Mesendoderm (in vitro differentiated cells): ENCODE measurements around the gene ZNF514. TPM values are rescaled to one million over a fixed set of nuclear protein-coding genes. Genes with fewer than 3 reads are reported as not detected.

ENCODE experiments used
- DNase-seq: peaks from one replicate; pipeline ENCODE4 v3.0.0; 2013
- H2AK5ac ChIP-seq: 2 replicates; pipeline ENCODE4 v1.6.1; 2013; ENCODE audit warnings: low read length, inconsistent platforms
- H2BK120ac ChIP-seq: 2 replicates; pipeline ENCODE4 v1.6.1; 2013; ENCODE audit warnings: low read depth, mild to moderate bottlenecking, low read length, moderate library complexity, mixed read lengths
- H2BK15ac ChIP-seq: replicated peaks from 2 replicates; pipeline ENCODE4 v1.6.1; 2013; ENCODE audit warnings: low read depth, mild to moderate bottlenecking, moderate library complexity
- H2BK5ac ChIP-seq: 2 replicates; pipeline ENCODE4 v1.6.1; 2013; ENCODE audit warnings: low read length, inconsistent platforms
- H3K18ac ChIP-seq: 2 replicates; pipeline ENCODE4 v1.6.1; 2013; ENCODE audit warnings: mild to moderate bottlenecking, low read length, mixed read lengths
- H3K23ac ChIP-seq: one replicate; pipeline ENCODE4 v1.6.1; 2013; ENCODE audit warnings: low read length
- H3K27ac ChIP-seq: 2 replicates; pipeline ENCODE4 v1.5.1; 2013; ENCODE audit warnings: low read depth, mild to moderate bottlenecking, inconsistent platforms, low read length, moderate library complexity
- H3K27me3 ChIP-seq: 2 replicates; pipeline ENCODE4 v1.6.1; 2013; ENCODE audit warnings: low read length, control low read depth, mild to moderate bottlenecking, inconsistent platforms; ENCODE audit not compliant: insufficient read depth, poor library complexity
- H3K36me3 ChIP-seq: 2 replicates; pipeline ENCODE4 v1.6.1; 2013; ENCODE audit warnings: low read length, inconsistent platforms; ENCODE audit not compliant: control insufficient read depth, insufficient read depth
- H3K4ac ChIP-seq: one replicate; pipeline ENCODE4 v1.6.1; 2013; ENCODE audit warnings: low read depth, mild to moderate bottlenecking, low read length, moderate library complexity
- H3K4me1 ChIP-seq: 2 replicates; pipeline ENCODE4 v1.6.1; 2013; ENCODE audit warnings: low read depth, low read length, inconsistent platforms; ENCODE audit not compliant: control insufficient read depth
- H3K4me2 ChIP-seq: 2 replicates; pipeline ENCODE4 v1.6.1; 2013; ENCODE audit warnings: low read length
- H3K4me3 ChIP-seq: 2 replicates; pipeline ENCODE4 v1.5.1; 2013; ENCODE audit warnings: mild to moderate bottlenecking, low read length
- H3K56ac ChIP-seq: one replicate; pipeline ENCODE4 v1.6.1; 2013; ENCODE audit warnings: low read length
- H3K79me1 ChIP-seq: 2 replicates; pipeline ENCODE4 v1.6.1; 2013; ENCODE audit warnings: low read length, inconsistent platforms
- H3K79me2 ChIP-seq: 2 replicates; pipeline ENCODE4 v1.6.1; 2013; ENCODE audit warnings: mild to moderate bottlenecking, low read length; ENCODE audit not compliant: control insufficient read depth, insufficient read depth
- H3K9ac ChIP-seq: 2 replicates; pipeline ENCODE4 v1.6.1; 2013; ENCODE audit warnings: low read length, inconsistent platforms
- H4K5ac ChIP-seq: one replicate; pipeline ENCODE4 v1.6.1; 2013; ENCODE audit warnings: low read length
- H4K8ac ChIP-seq: one replicate; pipeline ENCODE4 v1.6.1; 2013; ENCODE audit warnings: low read depth, mild to moderate bottlenecking, control low read depth, low read length, moderate library complexity
- WGBS: extraction: QIAGEN DNeasy Blood & Tissue Kit; methylation state at CpG from one replicate; pipeline ENCODE4 v1.1.7; 2013; ENCODE audit warnings: low lambda C conversion rate, missing lambda C conversion rate; ENCODE audit not compliant: insufficient coverage; ENCODE audit errors: extremely low coverage; 5-methylcytosine and 5-hydroxymethylcytosine counted together
- polyA plus RNA-seq, 2 experiments: library from polyadenylated mRNA; stranded (reverse); fragments of 200-250 nt; gene quantifications; one replicate each; pipeline ENCODE4 v1.2.3, GENCODE V29; 2013

Gene ZNF514
- polyA plus RNA-seq (2013, experiment 1 of 2) = 5.6 TPM
- polyA plus RNA-seq (2013, experiment 2 of 2) = 6.2 TPM

- Histone ChIP-seq H3K23ac (peak within 1 kb of the TSS; percentile 89), H2BK120ac (no peak within 1 kb of the TSS), H3K4me1 (no peaks in the 10 kb centered on the region), H4K8ac (no peak within 1 kb of the TSS), H3K27ac (no peak within 1 kb of the TSS), H3K4me3 (peak within 1 kb of the TSS; percentile 70), H2BK5ac (no peak within 1 kb of the TSS), H3K4ac (no peak within 1 kb of the TSS), H3K79me2 (no peaks in the 10 kb centered on the region), H2BK15ac (no peak within 1 kb of the TSS), H3K18ac (peak within 1 kb of the TSS; percentile 19), H3K27me3 (no peaks in the 10 kb centered on the region), H3K9ac (peak within 1 kb of the TSS; percentile 96), H3K36me3 (peaks cover 3% of the 10 kb centered on the region), H4K5ac (no peak within 1 kb of the TSS), H2AK5ac (no peak within 1 kb of the TSS), H3K79me1 (no peaks in the 10 kb centered on the region), H3K4me2 (peak within 1 kb of the TSS; percentile 97), H3K56ac (peak within 1 kb of the TSS; percentile 99)
- DNase-seq = peak; percentile 58
- no CpG with 5 or more reads among the region's 64 CpGs for WGBS
These were observed at the start of gene ZNF514 for GRCh38 chr2:95159690-95160449. TSS of gene ZNF514 (minus strand) at chr2:95159848. CDS start at chr2:95153253, 6,595 bp downstream.

GRCh38 chr2:95208106-95208505, 48.5 kb upstream of the ZNF514 start:
- H3K23ac ChIP-seq = no peak overlapping the region
- no peak overlapping the region for H2AK5ac ChIP-seq
- H3K9ac ChIP-seq = peak overlapping the region; percentile 62
- H3K56ac ChIP-seq = peak overlapping the region; percentile 81
- H3K4me1 ChIP-seq = peaks cover 4% of the 10 kb centered on the region
- H3K79me2 ChIP-seq = no peaks in the 10 kb centered on the region
- H3K4ac ChIP-seq = no peak overlapping the region
- H3K27ac ChIP-seq = no peak overlapping the region
- no peak overlapping the region for H3K18ac ChIP-seq
- H3K4me2 ChIP-seq = peak overlapping the region; percentile 12
- H3K4me3 ChIP-seq = peak overlapping the region; percentile 36
- H2BK120ac ChIP-seq = no peak overlapping the region
- no peak overlapping the region for H2BK15ac ChIP-seq
- no peak for DNase-seq
- WGBS = no CpG with 5 or more reads among the region's 6 CpGs
- H3K36me3 ChIP-seq = peaks cover 3% of the 10 kb centered on the region
- no peak overlapping the region for H2BK5ac ChIP-seq
- H4K5ac ChIP-seq = no peak overlapping the region
- H3K27me3 ChIP-seq = no peaks in the 10 kb centered on the region
- no peak overlapping the region for H4K8ac ChIP-seq
- peaks cover 1% of the 10 kb centered on the region for H3K79me1 ChIP-seq

- no peak within 1 kb of the TSS for H4K8ac ChIP-seq
- no peak within 1 kb of the TSS for H2AK5ac ChIP-seq
- H3K79me2 ChIP-seq = no peaks in the 10 kb centered on the region
- no peak within 1 kb of the TSS for H3K23ac ChIP-seq
- H3K36me3 ChIP-seq = peaks cover 3% of the 10 kb centered on the region
- peak within 1 kb of the TSS; percentile 36 for H3K4me3 ChIP-seq
- no peak within 1 kb of the TSS for H3K4ac ChIP-seq
- H2BK15ac ChIP-seq = no peak within 1 kb of the TSS
- H3K4me2 ChIP-seq = peak within 1 kb of the TSS; percentile 12
- H2BK120ac ChIP-seq = no peak within 1 kb of the TSS
- DNase-seq = peak; percentile 97
- H4K5ac ChIP-seq = no peak within 1 kb of the TSS
- peaks cover 4% of the 10 kb centered on the region for H3K4me1 ChIP-seq
- WGBS = no CpG with 5 or more reads among the region's 74 CpGs
- H3K9ac ChIP-seq = peak within 1 kb of the TSS; percentile 62
- H3K18ac ChIP-seq = no peak within 1 kb of the TSS
- H3K56ac ChIP-seq = peak within 1 kb of the TSS; percentile 81
- peak within 1 kb of the TSS; percentile 37 for H3K27ac ChIP-seq
- H3K79me1 ChIP-seq = peaks cover 1% of the 10 kb centered on the region
- no peak within 1 kb of the TSS for H2BK5ac ChIP-seq
- no peaks in the 10 kb centered on the region for H3K27me3 ChIP-seq
These were observed 47.7 kb upstream of the ZNF514 start, which contains the start of gene ZNF892 for GRCh38 chr2:95207111-95207961. TSS of gene ZNF892 (plus strand) at chr2:95207521. CDS start at chr2:95207816, 295 bp downstream.

GRCh38 chr2:95206096-95206495, 46.4 kb upstream of the ZNF514 start:
- Histone ChIP-seq H3K9ac (no peak overlapping the region), H2AK5ac (no peak overlapping the region), H3K18ac (no peak overlapping the region), H4K5ac (no peak overlapping the region), H2BK5ac (no peak overlapping the region), H2BK120ac (no peak overlapping the region), H3K4ac (no peak overlapping the region), H3K36me3 (no peaks in the 10 kb centered on the region), H3K56ac (peak overlapping the region; percentile 7), H3K23ac (no peak overlapping the region), H3K4me2 (no peak overlapping the region), H3K79me2 (no peaks in the 10 kb centered on the region), H3K27ac (no peak overlapping the region), H4K8ac (no peak overlapping the region), H3K4me1 (peaks cover 4% of the 10 kb centered on the region), H3K4me3 (no peak overlapping the region), H3K27me3 (no peaks in the 10 kb centered on the region), H3K79me1 (peaks cover 1% of the 10 kb centered on the region), H2BK15ac (no peak overlapping the region)
- no CpG with 5 or more reads among the region's 10 CpGs for WGBS
- no peak for DNase-seq

- Histone ChIP-seq H3K4ac (no peak overlapping the region), H2AK5ac (no peak overlapping the region), H3K27me3 (no peaks in the 10 kb centered on the region), H2BK120ac (no peak overlapping the region), H3K79me1 (peaks cover 1% of the 10 kb centered on the region), H3K27ac (no peak overlapping the region), H4K5ac (no peak overlapping the region), H3K4me2 (no peak overlapping the region), H3K79me2 (no peaks in the 10 kb centered on the region), H2BK15ac (no peak overlapping the region), H3K4me1 (peaks cover 4% of the 10 kb centered on the region), H3K23ac (no peak overlapping the region), H3K4me3 (no peak overlapping the region), H3K18ac (no peak overlapping the region), H3K9ac (no peak overlapping the region), H3K56ac (no peak overlapping the region), H2BK5ac (no peak overlapping the region), H3K36me3 (no peaks in the 10 kb centered on the region), H4K8ac (no peak overlapping the region)
- no peak for DNase-seq
- WGBS = no CpG with 5 or more reads among the region's 2 CpGs
These were observed 44.7 kb upstream of the ZNF514 start for GRCh38 chr2:95204396-95204795.
